ENCODE data around the gene COMMD6. TPM values are rescaled to one million over a fixed set of nuclear protein-coding genes. Genes with fewer than 3 reads are reported as not detected.

COMMD6 gene
- total RNA-seq, 1 experiment from 2014 or later: 104 TPM

DNA sequence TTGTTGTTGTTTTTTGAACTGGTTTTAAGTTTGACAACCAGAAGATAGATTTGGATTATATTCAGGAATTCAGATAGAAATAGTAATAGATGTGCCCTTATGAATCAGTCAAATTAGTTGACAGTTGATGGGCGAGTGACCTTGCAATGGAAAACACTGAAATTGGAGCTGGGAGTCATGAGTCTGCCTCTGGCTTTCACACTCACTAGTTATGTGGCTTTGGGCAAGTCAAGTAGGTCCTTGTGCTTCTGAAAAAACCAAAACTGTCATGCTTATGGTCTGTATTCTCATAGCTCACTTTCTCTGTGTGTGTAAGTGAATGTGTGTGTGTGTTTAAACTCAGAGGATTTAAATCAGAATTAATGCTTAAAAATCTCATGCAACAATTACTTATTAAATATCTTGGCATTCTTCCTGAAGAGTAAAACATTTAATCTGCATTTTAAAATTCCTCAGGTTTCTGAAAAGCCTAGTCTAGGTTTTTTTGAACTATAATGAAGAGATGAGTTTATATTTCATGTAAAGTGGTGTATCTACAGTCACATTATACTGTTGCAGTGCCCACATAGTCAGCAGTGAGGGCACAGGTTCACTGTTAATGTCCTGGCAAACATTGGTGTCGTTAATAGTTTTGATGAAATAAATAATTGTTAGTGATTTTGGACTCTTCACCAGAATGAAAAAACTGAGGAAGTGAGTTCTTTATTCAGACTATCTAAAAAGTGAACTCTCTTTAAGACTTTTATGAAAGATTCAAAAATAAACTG lies 44.4 kb upstream of the COMMD6 start:
- intact Hi-C loops (cut with micrococcal nuclease; ENCODE audit: unreplicated experiment): no loop called here
- no peaks in the 10 kb centered on the region for H3K36me3 ChIP-seq (ENCODE audit: control insufficient read depth, insufficient read depth, low read length)
- no peak overlapping the region for H3K27ac Mint-ChIP-seq (ENCODE audit: unreplicated experiment)
- H3K36me3 Mint-ChIP-seq (ENCODE audit: insufficient read depth, unreplicated experiment): peaks cover 31% of the 10 kb centered on the region
- H3K4me1 ChIP-seq: no peaks in the 10 kb centered on the region
- peaks cover 7% of the 10 kb centered on the region for H3K4me1 Mint-ChIP-seq (ENCODE audit: low read depth, unreplicated experiment)
- peaks cover 20% of the 10 kb centered on the region for H3K9me3 Mint-ChIP-seq (ENCODE audit: unreplicated experiment)
- H3K27me3 ChIP-seq (replicated peaks; ENCODE audit: control insufficient read depth, insufficient read depth, low read length): no peaks in the 10 kb centered on the region
- CTCF ChIA-PET: no interaction called here
- BruUV-seq (replicated peaks): no TSS peak
- POLR2A ChIA-PET: no interaction called here
- H3K27me3 Mint-ChIP-seq (ENCODE audit: insufficient read depth, unreplicated experiment): no peaks in the 10 kb centered on the region
- H3K4me3 ChIP-seq (ENCODE audit: low read depth, low read length): no peak overlapping the region
- H3K9me3 ChIP-seq: no peaks in the 10 kb centered on the region
- TF ChIP-seq, protein P1, sequence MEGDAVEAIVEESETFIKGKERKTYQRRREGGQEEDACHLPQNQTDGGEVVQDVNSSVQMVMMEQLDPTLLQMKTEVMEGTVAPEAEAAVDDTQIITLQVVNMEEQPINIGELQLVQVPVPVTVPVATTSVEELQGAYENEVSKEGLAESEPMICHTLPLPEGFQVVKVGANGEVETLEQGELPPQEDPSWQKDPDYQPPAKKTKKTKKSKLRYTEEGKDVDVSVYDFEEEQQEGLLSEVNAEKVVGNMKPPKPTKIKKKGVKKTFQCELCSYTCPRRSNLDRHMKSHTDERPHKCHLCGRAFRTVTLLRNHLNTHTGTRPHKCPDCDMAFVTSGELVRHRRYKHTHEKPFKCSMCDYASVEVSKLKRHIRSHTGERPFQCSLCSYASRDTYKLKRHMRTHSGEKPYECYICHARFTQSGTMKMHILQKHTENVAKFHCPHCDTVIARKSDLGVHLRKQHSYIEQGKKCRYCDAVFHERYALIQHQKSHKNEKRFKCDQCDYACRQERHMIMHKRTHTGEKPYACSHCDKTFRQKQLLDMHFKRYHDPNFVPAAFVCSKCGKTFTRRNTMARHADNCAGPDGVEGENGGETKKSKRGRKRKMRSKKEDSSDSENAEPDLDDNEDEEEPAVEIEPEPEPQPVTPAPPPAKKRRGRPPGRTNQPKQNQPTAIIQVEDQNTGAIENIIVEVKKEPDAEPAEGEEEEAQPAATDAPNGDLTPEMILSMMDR (IDR thresholded peaks at IDR 0.05; ENCODE audit: insufficient read depth in 1 of 2, low read depth in 1 of 2, low read length in 1 of 2, severe bottlenecking in 1 of 2, unreplicated experiment in 1 of 2): no peak
- no peak for DNase-seq
- no peak overlapping the region for H3K4me3 Mint-ChIP-seq (ENCODE audit: unreplicated experiment)

DNA sequence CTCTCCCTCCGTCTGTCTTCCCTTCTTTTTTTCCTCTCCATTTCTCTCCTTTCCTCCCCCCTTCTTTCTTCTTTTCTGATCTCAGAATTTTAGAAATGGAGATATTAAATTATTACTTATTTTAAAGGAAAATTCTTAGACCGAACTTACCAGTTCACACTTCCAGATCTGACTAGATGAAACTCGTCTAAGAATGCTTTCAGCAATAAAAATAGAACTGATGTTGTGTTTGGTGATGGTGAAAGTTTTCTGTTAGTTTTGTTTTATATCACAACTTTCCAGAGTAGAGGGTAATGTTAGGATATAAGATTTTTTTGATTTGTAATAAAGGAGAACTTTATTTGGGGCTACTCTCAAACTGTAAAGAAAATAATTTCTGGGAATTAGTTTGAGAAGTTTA lies 41.9 kb upstream of the COMMD6 start:
- Histone ChIP-seq H3K9me3 (no peaks in the 10 kb centered on the region), H3K27me3 (replicated peaks; ENCODE audit: control insufficient read depth, insufficient read depth, low read length) (no peaks in the 10 kb centered on the region), H3K36me3 (ENCODE audit: control insufficient read depth, insufficient read depth, low read length) (no peaks in the 10 kb centered on the region), H3K4me1 (no peaks in the 10 kb centered on the region), H3K4me3 (ENCODE audit: low read depth, low read length) (no peak overlapping the region)
- Mint-ChIP-seq H3K27me3 (ENCODE audit: insufficient read depth, unreplicated experiment) (no peaks in the 10 kb centered on the region), H3K4me3 (ENCODE audit: unreplicated experiment) (no peak overlapping the region), H3K27ac (ENCODE audit: unreplicated experiment) (no peak overlapping the region), H3K4me1 (ENCODE audit: low read depth, unreplicated experiment) (no peaks in the 10 kb centered on the region), H3K36me3 (ENCODE audit: insufficient read depth, unreplicated experiment) (peaks cover 37% of the 10 kb centered on the region), H3K9me3 (ENCODE audit: unreplicated experiment) (peaks cover 13% of the 10 kb centered on the region)
- TF ChIP-seq, protein P1 (IDR thresholded peaks at IDR 0.05; ENCODE audit: insufficient read depth in 1 of 2, low read depth in 1 of 2, low read length in 1 of 2, severe bottlenecking in 1 of 2, unreplicated experiment in 1 of 2): no peak
- BruUV-seq (replicated peaks): no TSS peak
- CTCF ChIA-PET: no interaction called here
- POLR2A ChIA-PET: no interaction called here
- intact Hi-C loops (cut with micrococcal nuclease; ENCODE audit: unreplicated experiment): no loop called here
- no peak for DNase-seq

DNA sequence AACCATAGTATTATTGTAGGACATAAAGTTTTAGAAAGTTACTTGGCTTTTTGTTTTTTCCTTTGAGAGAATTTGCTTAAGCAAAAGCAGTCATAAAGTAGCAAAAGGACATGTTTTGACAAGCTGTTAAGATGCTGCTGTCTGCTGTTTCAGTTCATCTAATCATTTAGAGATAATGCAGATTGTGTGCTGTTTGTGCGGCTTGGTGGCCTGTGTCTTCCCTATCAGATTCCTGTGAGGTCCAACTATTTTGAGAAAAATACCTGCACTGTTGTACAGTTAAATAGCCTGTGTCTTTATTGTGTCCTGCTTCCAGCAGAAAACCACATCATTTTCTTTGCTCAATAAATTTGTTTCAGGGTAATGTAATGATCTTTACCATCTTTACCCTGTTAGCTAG lies 31.9 kb upstream of the COMMD6 start:
- CTCF ChIA-PET: no interaction called here
- intact Hi-C loops (cut with micrococcal nuclease; ENCODE audit: unreplicated experiment): loop anchor here (5.0 to 10.0 kb wide), 2 partner anchors 103 to 265 kb away; no protein-coding TSS in a partner anchor
- Mint-ChIP-seq H3K27ac (ENCODE audit: unreplicated experiment) (no peak overlapping the region), H3K9me3 (ENCODE audit: unreplicated experiment) (no peaks in the 10 kb centered on the region), H3K36me3 (ENCODE audit: insufficient read depth, unreplicated experiment) (peaks cover 73% of the 10 kb centered on the region), H3K4me3 (ENCODE audit: unreplicated experiment) (no peak overlapping the region), H3K4me1 (ENCODE audit: low read depth, unreplicated experiment) (no peaks in the 10 kb centered on the region), H3K27me3 (ENCODE audit: insufficient read depth, unreplicated experiment) (no peaks in the 10 kb centered on the region)
- H3K4me1 ChIP-seq: no peaks in the 10 kb centered on the region
- no TSS peak for BruUV-seq (replicated peaks)
- TF ChIP-seq, protein P1 (IDR thresholded peaks at IDR 0.05; ENCODE audit: insufficient read depth in 1 of 2, low read depth in 1 of 2, low read length in 1 of 2, severe bottlenecking in 1 of 2, unreplicated experiment in 1 of 2): no peak
- DNase-seq: no peak
- H3K4me3 ChIP-seq (ENCODE audit: low read depth, low read length): no peak overlapping the region
- no peaks in the 10 kb centered on the region for H3K9me3 ChIP-seq
- no peaks in the 10 kb centered on the region for H3K27me3 ChIP-seq (replicated peaks; ENCODE audit: control insufficient read depth, insufficient read depth, low read length)
- POLR2A ChIA-PET: no interaction called here
- no peaks in the 10 kb centered on the region; the same call in 1 of the 2 replicates for H3K36me3 ChIP-seq (ENCODE audit: control insufficient read depth, insufficient read depth, low read length)

All from Caco-2 (cell line).